ENCODE results near the gene CLSTN3. TPM values are rescaled to one million over a fixed set of nuclear protein-coding genes. Genes with fewer than 3 reads are reported as not detected.
A peak's percentile ranks its signal among the peaks of the same experiment; 100 is the strongest.

The CLSTN3 gene
- total RNA-seq, 4 donors from 2014 or later = 35.0 to 120 (median 57.3) TPM

DNA sequence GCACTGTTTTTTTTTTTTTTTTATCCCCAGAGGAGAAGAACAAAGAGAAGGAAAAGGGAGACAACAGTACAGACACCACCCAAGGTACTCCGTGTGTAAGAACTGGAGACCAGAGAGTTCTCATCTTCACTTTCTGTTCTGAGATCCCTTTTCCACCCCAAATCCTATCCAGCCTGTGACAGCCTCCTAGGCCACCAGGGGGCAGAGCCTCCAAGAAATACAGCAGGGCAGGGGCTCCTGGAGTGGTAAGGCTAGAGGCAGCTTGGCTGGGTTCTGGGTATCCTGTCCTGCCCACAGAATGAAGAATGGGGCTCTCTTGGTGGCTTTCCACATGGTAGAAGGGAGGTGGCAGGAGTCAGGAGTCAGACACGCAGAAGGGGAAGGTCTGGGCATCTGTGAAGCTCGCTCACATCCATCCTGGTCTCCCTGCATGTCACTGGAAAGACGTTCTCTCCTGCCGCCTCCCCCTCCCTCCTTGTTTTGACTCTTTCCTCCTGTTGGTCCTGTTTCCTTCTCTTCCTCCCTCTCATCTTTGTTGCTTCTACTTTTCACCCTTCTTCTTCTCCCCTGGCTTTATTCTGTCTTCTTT, 12.0 kb downstream of the CLSTN3 start:
- no peaks in the 10 kb centered on the region for H3K27me3 ChIP-seq
- TF ChIP-seq POLR2A (IDR thresholded peaks at IDR 0.05) = no peak
- TF ChIP-seq, protein P1, sequence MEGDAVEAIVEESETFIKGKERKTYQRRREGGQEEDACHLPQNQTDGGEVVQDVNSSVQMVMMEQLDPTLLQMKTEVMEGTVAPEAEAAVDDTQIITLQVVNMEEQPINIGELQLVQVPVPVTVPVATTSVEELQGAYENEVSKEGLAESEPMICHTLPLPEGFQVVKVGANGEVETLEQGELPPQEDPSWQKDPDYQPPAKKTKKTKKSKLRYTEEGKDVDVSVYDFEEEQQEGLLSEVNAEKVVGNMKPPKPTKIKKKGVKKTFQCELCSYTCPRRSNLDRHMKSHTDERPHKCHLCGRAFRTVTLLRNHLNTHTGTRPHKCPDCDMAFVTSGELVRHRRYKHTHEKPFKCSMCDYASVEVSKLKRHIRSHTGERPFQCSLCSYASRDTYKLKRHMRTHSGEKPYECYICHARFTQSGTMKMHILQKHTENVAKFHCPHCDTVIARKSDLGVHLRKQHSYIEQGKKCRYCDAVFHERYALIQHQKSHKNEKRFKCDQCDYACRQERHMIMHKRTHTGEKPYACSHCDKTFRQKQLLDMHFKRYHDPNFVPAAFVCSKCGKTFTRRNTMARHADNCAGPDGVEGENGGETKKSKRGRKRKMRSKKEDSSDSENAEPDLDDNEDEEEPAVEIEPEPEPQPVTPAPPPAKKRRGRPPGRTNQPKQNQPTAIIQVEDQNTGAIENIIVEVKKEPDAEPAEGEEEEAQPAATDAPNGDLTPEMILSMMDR (IDR thresholded peaks at IDR 0.05) = peak in 5 of 6 experiments; percentile 23 to 64 (median 56)
- DNase-seq = peak in 2 of 3 donors; percentile 41 to 69
- peaks cover 0 to 15% (median 0%) of the 10 kb centered on the region in 3 donors for H3K36me3 ChIP-seq
- H3K27ac ChIP-seq = no peak overlapping the region
- H3K4me1 ChIP-seq = no peaks in the 10 kb centered on the region
- no peaks in the 10 kb centered on the region for H3K9me3 ChIP-seq
- no peak overlapping the region for H3K4me3 ChIP-seq

DNA sequence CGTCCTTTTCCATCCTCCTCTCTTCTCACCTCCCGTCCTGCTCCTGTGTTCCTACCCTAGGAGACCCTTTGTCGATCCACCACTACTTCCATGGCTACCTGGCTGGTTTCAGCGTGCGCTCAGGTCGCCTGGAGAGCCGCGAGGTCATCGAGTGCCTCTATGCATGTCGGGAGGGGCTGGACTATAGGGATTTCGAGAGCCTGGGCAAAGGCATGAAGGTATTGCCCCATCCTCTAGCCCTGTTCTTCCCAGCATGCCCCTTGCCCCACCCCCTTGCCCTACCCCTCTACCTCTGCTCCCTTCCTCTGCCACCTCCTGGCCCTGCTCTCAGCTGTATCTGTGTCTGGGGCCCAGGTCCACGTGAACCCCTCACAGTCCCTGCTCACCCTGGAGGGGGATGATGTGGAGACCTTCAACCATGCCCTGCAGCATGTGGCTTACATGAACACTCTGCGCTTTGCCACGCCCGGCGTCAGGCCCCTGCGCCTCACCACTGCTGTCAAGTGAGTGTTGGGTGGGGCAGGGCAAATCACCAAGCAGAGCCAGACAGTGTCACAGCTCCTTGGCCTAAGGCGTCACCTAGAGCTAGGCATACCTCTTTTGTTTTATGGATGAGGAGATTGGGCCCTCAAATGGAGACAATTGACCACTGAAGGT, 12.8 kb downstream of the CLSTN3 start:
- H3K27me3 ChIP-seq = no peaks in the 10 kb centered on the region
- DNase-seq = no peak
- TF ChIP-seq POLR2A (IDR thresholded peaks at IDR 0.05) = no peak
- TF ChIP-seq, protein P1 (IDR thresholded peaks at IDR 0.05) = no peak
- no peak overlapping the region for H3K4me3 ChIP-seq
- no peak overlapping the region for H3K27ac ChIP-seq
- no peaks in the 10 kb centered on the region for H3K4me1 ChIP-seq
- H3K36me3 ChIP-seq = peaks cover 0 to 11% (median 0%) of the 10 kb centered on the region in 3 donors
- no peaks in the 10 kb centered on the region for H3K9me3 ChIP-seq

DNA sequence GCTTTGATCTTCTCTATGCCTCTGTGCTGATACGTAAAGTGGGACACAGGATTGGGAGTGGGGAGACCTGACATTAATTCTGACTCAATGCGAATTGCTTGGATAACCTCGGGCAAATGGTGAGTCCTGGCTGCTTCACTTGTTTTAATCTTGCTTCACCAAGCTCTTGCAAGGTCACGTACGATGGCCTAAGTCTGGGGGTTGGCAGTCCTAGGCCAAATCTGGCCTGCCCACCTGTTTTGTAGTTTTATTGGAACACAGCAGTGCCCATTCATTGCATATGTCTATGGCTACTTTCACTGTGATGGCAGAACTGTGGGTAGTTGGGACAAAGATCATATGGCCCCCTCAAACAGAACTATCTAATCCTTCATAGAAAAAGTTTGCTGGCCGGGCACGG, 13.4 kb downstream of the CLSTN3 start:
- Histone ChIP-seq H3K36me3 (peaks cover 0 to 13% (median 0%) of the 10 kb centered on the region in 3 donors), H3K27ac (no peak overlapping the region), H3K27me3 (no peaks in the 10 kb centered on the region), H3K9me3 (no peaks in the 10 kb centered on the region), H3K4me1 (no peaks in the 10 kb centered on the region), H3K4me3 (no peak overlapping the region)
- no peak for DNase-seq
- TF ChIP-seq POLR2A (IDR thresholded peaks at IDR 0.05) = no peak
- TF ChIP-seq, protein P1 (IDR thresholded peaks at IDR 0.05) = no peak

DNA sequence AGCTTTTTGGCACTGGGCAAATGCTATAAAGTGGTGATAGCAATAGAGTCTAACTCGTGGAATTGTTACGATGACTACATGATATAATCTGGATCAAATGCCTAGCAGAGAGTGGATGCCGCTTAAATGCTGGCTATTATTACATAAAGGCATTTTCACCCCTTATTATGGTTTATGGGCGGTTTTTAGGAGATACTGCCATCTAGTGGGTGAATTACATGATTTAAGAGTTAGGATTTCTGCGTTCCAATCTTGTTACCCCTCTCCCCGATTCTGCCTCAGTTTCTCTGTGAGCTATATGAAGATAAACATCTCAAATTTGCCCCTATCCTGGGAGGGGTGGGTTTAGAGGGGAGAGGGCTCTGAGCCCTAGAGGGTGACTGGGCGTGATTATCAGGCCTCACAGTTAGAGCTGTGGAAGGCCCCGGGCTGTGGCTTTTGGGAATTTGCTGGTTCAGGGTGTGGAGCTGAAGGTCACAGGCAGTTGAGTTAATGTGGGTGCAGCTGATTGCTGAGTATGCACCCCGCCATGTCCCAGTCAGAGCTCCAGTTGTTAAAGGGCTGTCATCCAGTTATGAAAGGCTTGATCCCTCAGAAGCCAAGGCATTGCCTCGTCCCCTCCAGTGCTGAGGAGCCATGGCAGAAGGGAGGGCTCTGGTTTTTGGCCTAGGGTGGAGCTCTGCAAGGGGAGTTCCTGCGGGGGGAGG, 14.4 kb downstream of the CLSTN3 start:
- TF ChIP-seq, protein P1 (IDR thresholded peaks at IDR 0.05) = peak; percentile 12 to 63 (median 52)
- TF ChIP-seq POLR2A (IDR thresholded peaks at IDR 0.05) = no peak
- Histone ChIP-seq H3K27ac (no peak overlapping the region), H3K9me3 (no peaks in the 10 kb centered on the region), H3K4me1 (no peaks in the 10 kb centered on the region), H3K36me3 (peaks cover 0 to 18% (median 0%) of the 10 kb centered on the region in 3 donors), H3K4me3 (no peak overlapping the region), H3K27me3 (no peaks in the 10 kb centered on the region)
- DNase-seq = peak in 1 of 3 donors; percentile 38

DNA sequence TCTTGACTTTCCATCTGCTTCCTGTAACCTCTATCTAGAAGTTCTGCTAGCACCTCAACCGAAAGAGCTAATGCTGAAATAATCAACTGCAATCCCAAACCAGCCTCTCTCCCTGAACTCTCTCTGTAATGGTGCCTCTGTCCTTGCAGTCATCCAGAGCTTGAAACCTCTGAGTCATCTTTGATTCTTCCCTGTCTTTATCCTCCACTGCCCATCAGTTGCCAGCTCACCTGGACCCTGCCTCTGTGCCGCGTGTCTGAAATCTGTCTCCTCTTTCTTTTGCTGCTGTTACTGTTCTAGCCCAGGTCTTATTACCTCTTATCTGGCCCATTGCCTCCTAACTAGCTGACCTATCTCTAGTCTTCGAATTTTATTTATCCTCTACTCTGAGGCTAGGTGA, 15.5 kb downstream of the CLSTN3 start:
- no peak overlapping the region for H3K27ac ChIP-seq
- peak in 1 of 3 donors; percentile 14 for DNase-seq
- no peak for TF ChIP-seq POLR2A (IDR thresholded peaks at IDR 0.05)
- TF ChIP-seq, protein P1 (IDR thresholded peaks at IDR 0.05) = no peak
- H3K4me3 ChIP-seq = no peak overlapping the region
- peaks cover 0 to 26% (median 0%) of the 10 kb centered on the region in 3 donors for H3K36me3 ChIP-seq
- no peaks in the 10 kb centered on the region for H3K27me3 ChIP-seq
- no peaks in the 10 kb centered on the region for H3K4me1 ChIP-seq
- no peaks in the 10 kb centered on the region for H3K9me3 ChIP-seq
